ENCODE measurements around the gene RXFP1.

RXFP1 gene

GRCh38 chr4:158521484-158522088 lies at the start of gene RXFP1:
Gene RXFP1 (plus strand): TSS chr4:158521882. CDS start chr4:158521977, 95 bp downstream.
- H3K27me3 ChIP-seq (ENCODE audit: control insufficient read depth, insufficient read depth, low read length) = no peaks in the 10 kb centered on the region
- H3K27ac ChIP-seq (ENCODE audit: low read depth, low read length) = no peak within 1 kb of the TSS
- no peak within 1 kb of the TSS for H3K9ac ChIP-seq (ENCODE audit: low read length)
- no peak within 1 kb of the TSS for H3K4me3 ChIP-seq (ENCODE audit: low read length)
- no peaks in the 10 kb centered on the region for H3K4me1 ChIP-seq (ENCODE audit: control insufficient read depth, insufficient read depth, low read length)
- H3K36me3 ChIP-seq (ENCODE audit: control insufficient read depth, insufficient read depth, low read length) = no peaks in the 10 kb centered on the region

GRCh38 chr4:158481811-158482210 lies 39.9 kb upstream of the RXFP1 start:
- Histone ChIP-seq H3K4me1 (ENCODE audit: control insufficient read depth, insufficient read depth, low read length) (no peaks in the 10 kb centered on the region), H3K9ac (ENCODE audit: low read length) (no peak overlapping the region), H3K36me3 (ENCODE audit: control insufficient read depth, insufficient read depth, low read length) (no peaks in the 10 kb centered on the region), H3K27ac (ENCODE audit: low read depth, low read length) (no peak overlapping the region), H3K27me3 (ENCODE audit: control insufficient read depth, insufficient read depth, low read length) (no peaks in the 10 kb centered on the region), H3K4me3 (ENCODE audit: low read length) (no peak overlapping the region)

DNA sequence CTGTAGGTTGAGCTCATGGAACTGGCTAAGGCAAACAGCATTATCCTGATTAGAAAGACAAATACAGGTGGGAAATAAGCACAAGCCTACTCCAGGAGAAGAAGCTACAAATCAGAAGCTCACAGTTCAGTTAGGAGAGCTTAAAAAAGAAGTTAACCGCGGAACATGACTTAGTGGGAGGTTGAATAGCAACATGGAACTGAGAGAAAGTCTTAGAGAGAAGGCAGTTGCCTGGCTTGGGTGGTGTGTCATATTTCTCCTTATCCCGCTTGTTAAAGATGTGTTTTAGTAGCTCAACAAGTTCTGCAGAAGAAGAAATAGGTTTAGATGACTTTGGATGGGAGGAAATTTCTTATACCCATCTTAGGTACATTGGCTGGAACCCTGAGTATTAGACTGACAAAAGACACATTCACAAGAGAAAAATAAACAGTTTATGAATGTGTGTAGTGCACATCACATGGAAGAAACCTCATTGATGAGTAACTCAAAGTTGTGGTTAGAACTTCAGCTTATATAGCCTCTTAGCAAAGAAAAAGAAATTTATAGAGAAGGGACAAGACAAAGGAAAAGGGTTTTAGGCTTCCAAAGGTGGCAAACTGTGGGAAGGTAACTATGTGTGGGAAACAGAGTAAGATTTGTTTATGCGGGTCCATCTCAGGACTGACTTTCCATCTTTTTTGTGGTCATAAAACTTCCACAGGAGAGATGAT lies 37.4 kb upstream of the RXFP1 start:
- no peak overlapping the region for H3K27ac ChIP-seq (ENCODE audit: low read depth, low read length)
- no peak overlapping the region for H3K9ac ChIP-seq (ENCODE audit: low read length)
- H3K4me3 ChIP-seq (ENCODE audit: low read length) = no peak overlapping the region
- no peaks in the 10 kb centered on the region for H3K27me3 ChIP-seq (ENCODE audit: control insufficient read depth, insufficient read depth, low read length)
- H3K4me1 ChIP-seq (ENCODE audit: control insufficient read depth, insufficient read depth, low read length) = no peaks in the 10 kb centered on the region
- no peaks in the 10 kb centered on the region for H3K36me3 ChIP-seq (ENCODE audit: control insufficient read depth, insufficient read depth, low read length)

- H3K4me1 ChIP-seq (ENCODE audit: control insufficient read depth, insufficient read depth, low read length) = no peaks in the 10 kb centered on the region
- no peaks in the 10 kb centered on the region for H3K27me3 ChIP-seq (ENCODE audit: control insufficient read depth, insufficient read depth, low read length)
Measured at GRCh38 chr4:158490629-158491028, 31.1 kb upstream of the RXFP1 start.

GRCh38 chr4:158492391-158492790 lies 29.3 kb upstream of the RXFP1 start:
- Histone ChIP-seq H3K27ac (ENCODE audit: low read depth, low read length) (no peak overlapping the region), H3K4me1 (ENCODE audit: control insufficient read depth, insufficient read depth, low read length) (no peaks in the 10 kb centered on the region), H3K9ac (ENCODE audit: low read length) (no peak overlapping the region), H3K27me3 (ENCODE audit: control insufficient read depth, insufficient read depth, low read length) (no peaks in the 10 kb centered on the region), H3K4me3 (ENCODE audit: low read length) (no peak overlapping the region), H3K36me3 (ENCODE audit: control insufficient read depth, insufficient read depth, low read length) (no peaks in the 10 kb centered on the region)

More at GRCh38 chr4:158490629-158491028, 31.1 kb upstream of the RXFP1 start:
- Histone ChIP-seq H3K9ac (ENCODE audit: low read length) (no peak overlapping the region), H3K27ac (ENCODE audit: low read depth, low read length) (no peak overlapping the region), H3K4me3 (ENCODE audit: low read length) (no peak overlapping the region), H3K36me3 (ENCODE audit: control insufficient read depth, insufficient read depth, low read length) (no peaks in the 10 kb centered on the region)

DNA sequence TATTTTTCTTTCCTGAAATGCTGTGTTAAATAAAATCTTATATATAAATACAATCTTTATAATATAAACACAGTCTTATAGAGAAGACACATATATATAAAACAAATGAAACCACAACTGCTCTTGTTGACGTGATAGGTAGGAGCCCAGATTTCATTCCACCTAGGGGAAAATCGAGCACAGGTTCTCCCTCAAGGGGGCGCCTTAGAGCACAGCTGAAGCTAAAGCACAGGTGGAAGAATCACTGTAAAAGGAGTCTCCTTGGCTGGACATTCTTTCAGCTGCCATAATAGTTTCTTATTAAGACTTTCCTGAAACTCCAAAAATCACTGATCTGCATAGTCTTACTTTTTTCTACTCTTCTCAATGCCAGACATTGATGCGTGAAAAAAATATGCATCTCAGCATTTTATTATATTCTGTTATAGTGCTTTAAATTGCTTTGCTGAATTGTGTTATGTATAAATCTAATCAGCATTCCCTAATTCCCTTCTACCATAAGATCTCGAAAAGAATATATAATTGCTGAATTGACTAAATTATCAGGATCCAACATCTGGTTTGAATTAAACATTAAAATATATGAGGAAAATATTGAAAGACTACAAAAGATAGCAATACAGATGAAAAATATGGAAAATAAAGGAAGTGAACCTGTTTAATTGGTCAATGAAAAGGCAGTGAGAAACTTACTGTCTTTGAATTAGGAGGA lies 25.5 kb upstream of the RXFP1 start:
- Histone ChIP-seq H3K9ac (ENCODE audit: low read length) (no peak overlapping the region), H3K27me3 (ENCODE audit: control insufficient read depth, insufficient read depth, low read length) (no peaks in the 10 kb centered on the region), H3K36me3 (ENCODE audit: control insufficient read depth, insufficient read depth, low read length) (no peaks in the 10 kb centered on the region), H3K4me1 (ENCODE audit: control insufficient read depth, insufficient read depth, low read length) (no peaks in the 10 kb centered on the region), H3K27ac (ENCODE audit: low read depth, low read length) (no peak overlapping the region), H3K4me3 (ENCODE audit: low read length) (no peak overlapping the region)

- no peaks in the 10 kb centered on the region for H3K4me1 ChIP-seq (ENCODE audit: control insufficient read depth, insufficient read depth, low read length)
- no peak overlapping the region for H3K27ac ChIP-seq (ENCODE audit: low read depth, low read length)
- H3K9ac ChIP-seq (ENCODE audit: low read length) = no peak overlapping the region
- H3K27me3 ChIP-seq (ENCODE audit: control insufficient read depth, insufficient read depth, low read length) = no peaks in the 10 kb centered on the region
- no peaks in the 10 kb centered on the region for H3K36me3 ChIP-seq (ENCODE audit: control insufficient read depth, insufficient read depth, low read length)
- no peak overlapping the region for H3K4me3 ChIP-seq (ENCODE audit: low read length)
Measured at GRCh38 chr4:158500054-158500453, 21.6 kb upstream of the RXFP1 start.

GRCh38 chr4:158513256-158513655 lies 8.4 kb upstream of the RXFP1 start:
- no peaks in the 10 kb centered on the region for H3K36me3 ChIP-seq (ENCODE audit: control insufficient read depth, insufficient read depth, low read length)
- H3K27ac ChIP-seq (ENCODE audit: low read depth, low read length) = no peak overlapping the region
- H3K4me1 ChIP-seq (ENCODE audit: control insufficient read depth, insufficient read depth, low read length) = no peaks in the 10 kb centered on the region

GRCh38 chr4:158519226-158519625 lies 2.5 kb upstream of the RXFP1 start:
- Histone ChIP-seq H3K9ac (ENCODE audit: low read length) (no peak overlapping the region), H3K4me1 (ENCODE audit: control insufficient read depth, insufficient read depth, low read length) (no peaks in the 10 kb centered on the region), H3K27me3 (ENCODE audit: control insufficient read depth, insufficient read depth, low read length) (no peaks in the 10 kb centered on the region), H3K36me3 (ENCODE audit: control insufficient read depth, insufficient read depth, low read length) (no peaks in the 10 kb centered on the region), H3K27ac (ENCODE audit: low read depth, low read length) (no peak overlapping the region), H3K4me3 (ENCODE audit: low read length) (no peak overlapping the region)

More at GRCh38 chr4:158513256-158513655, 8.4 kb upstream of the RXFP1 start:
- Histone ChIP-seq H3K27me3 (ENCODE audit: control insufficient read depth, insufficient read depth, low read length) (no peaks in the 10 kb centered on the region), H3K4me3 (ENCODE audit: low read length) (no peak overlapping the region), H3K9ac (ENCODE audit: low read length) (no peak overlapping the region)

DNA sequence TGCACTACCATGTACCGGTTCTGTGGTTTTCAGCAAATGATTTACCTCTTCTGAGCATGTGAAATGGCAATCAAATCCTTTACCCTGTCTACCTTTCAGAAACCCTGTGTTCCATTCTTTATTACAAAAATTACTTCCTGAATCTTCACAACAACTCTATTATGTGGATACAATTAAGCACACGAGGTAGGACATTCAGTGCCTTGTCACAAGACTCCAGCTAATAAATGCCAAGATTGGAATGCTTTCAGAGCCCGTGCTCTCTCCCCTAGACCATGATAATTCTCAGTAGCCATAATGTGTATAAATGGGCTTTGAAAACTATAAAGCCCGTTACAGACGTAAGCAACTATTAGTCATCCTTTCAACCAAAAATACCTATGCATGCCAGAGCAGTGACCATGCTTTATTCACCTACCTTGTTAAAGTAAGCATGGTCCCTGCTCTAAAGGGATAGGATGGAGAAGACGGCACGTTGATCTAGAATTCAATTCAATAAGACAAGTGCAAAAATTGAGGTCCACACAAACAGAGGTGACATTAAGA lies 2.4 kb downstream of the RXFP1 start:
- H3K9ac ChIP-seq (ENCODE audit: low read length) = no peak overlapping the region
- no peak overlapping the region for H3K27ac ChIP-seq (ENCODE audit: low read depth, low read length)
- H3K27me3 ChIP-seq (ENCODE audit: control insufficient read depth, insufficient read depth, low read length) = no peaks in the 10 kb centered on the region
- no peaks in the 10 kb centered on the region for H3K36me3 ChIP-seq (ENCODE audit: control insufficient read depth, insufficient read depth, low read length)
- H3K4me1 ChIP-seq (ENCODE audit: control insufficient read depth, insufficient read depth, low read length) = no peaks in the 10 kb centered on the region
- no peak overlapping the region for H3K4me3 ChIP-seq (ENCODE audit: low read length)

DNA sequence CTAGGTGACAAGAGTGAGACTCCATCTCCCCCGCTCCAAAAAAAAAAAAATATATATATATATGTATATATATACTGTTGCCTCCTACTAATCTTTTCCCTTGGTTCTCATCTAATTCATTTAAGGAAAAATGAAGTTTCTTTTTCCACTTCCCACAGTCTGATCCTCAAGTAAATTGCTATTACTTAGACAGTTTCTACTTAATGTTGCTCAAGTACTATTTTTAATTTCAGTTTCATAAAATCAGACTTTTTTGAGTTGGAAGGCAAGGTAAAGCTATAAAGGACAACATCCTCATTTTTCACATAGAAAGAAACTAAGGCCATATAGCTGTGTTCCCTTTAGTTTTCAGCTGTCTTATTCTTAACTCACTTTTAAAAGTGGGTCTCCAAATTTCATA lies 5.8 kb downstream of the RXFP1 start:
- no peaks in the 10 kb centered on the region for H3K27me3 ChIP-seq (ENCODE audit: control insufficient read depth, insufficient read depth, low read length)
- no peaks in the 10 kb centered on the region for H3K36me3 ChIP-seq (ENCODE audit: control insufficient read depth, insufficient read depth, low read length)
- no peak overlapping the region for H3K4me3 ChIP-seq (ENCODE audit: low read length)
- H3K4me1 ChIP-seq (ENCODE audit: control insufficient read depth, insufficient read depth, low read length) = no peaks in the 10 kb centered on the region
- no peak overlapping the region for H3K9ac ChIP-seq (ENCODE audit: low read length)
- no peak overlapping the region for H3K27ac ChIP-seq (ENCODE audit: low read depth, low read length)

DNA sequence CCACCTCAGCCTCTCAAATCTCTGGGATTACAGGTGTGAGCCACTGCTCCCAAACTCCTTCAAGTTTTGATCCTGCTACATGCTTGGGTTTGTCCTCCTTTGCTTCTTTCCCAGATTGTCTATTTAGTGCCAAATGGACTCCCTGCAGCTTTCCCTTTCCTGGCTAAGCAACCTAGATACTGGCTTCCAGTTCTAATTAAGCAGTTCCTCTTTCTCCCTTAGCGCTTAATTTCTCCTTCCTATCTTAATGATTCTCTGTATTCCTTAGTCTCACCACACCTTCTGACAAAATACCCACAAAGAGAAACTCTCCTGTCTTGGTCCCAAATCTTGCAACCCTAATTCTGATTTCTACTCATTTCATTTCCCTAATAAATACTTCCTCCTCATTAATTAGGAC lies 7.8 kb downstream of the RXFP1 start:
- Histone ChIP-seq H3K27me3 (ENCODE audit: control insufficient read depth, insufficient read depth, low read length) (no peaks in the 10 kb centered on the region), H3K4me1 (ENCODE audit: control insufficient read depth, insufficient read depth, low read length) (no peaks in the 10 kb centered on the region), H3K9ac (ENCODE audit: low read length) (no peak overlapping the region), H3K36me3 (ENCODE audit: control insufficient read depth, insufficient read depth, low read length) (no peaks in the 10 kb centered on the region), H3K27ac (ENCODE audit: low read depth, low read length) (no peak overlapping the region), H3K4me3 (ENCODE audit: low read length) (no peak overlapping the region)
